Lung (tissue), 12 donors: Measurements from ENCODE around the gene THADA. TPM values are rescaled to one million over a fixed set of nuclear protein-coding genes. Genes with fewer than 3 reads are reported as not detected.

Experiments
- ATAC-seq: fragments of 200-7000 bp; cut with Tn5 transposase; one replicate; pipeline ENCODE4 v1.9.1; 2020; ENCODE audit warnings: moderate number of reproducible peaks; ENCODE audit not compliant: insufficient read depth, low FRiP score
- DNase-seq, 3 donors: peaks; one replicate each; pipeline ENCODE4 v3.0.0-alpha.2; 2013 to 2017
- H3K27ac ChIP-seq, 2 donors: one replicate each; pipeline ENCODE4 v1.5.1; 2013; ENCODE audit warnings: mild to moderate bottlenecking in 2 of 2, moderate library complexity in 2 of 2, control low read depth in 1 of 2, inconsistent platforms in 1 of 2, low read depth in 1 of 2, low read length in 1 of 2
- H3K27me3 ChIP-seq, 3 donors: one replicate each; pipeline ENCODE4 v1.5.1; 2013; ENCODE audit warnings: low read length in 2 of 3; ENCODE audit not compliant: control insufficient read depth in 3 of 3, insufficient read depth in 3 of 3
- H3K36me3 ChIP-seq, 4 donors: one replicate each; pipeline ENCODE4 v1.5.1; 2013; ENCODE audit warnings: low read length in 4 of 4, mild to moderate bottlenecking in 1 of 4, moderate library complexity in 1 of 4; ENCODE audit not compliant: control insufficient read depth in 4 of 4, insufficient read depth in 4 of 4
- H3K4me1 ChIP-seq, 5 donors: one replicate each; pipeline ENCODE4 v1.5.1; 2013; ENCODE audit warnings: low read length in 5 of 5, mild to moderate bottlenecking in 2 of 5, moderate library complexity in 1 of 5; ENCODE audit not compliant: control insufficient read depth in 5 of 5, insufficient read depth in 5 of 5
- H3K4me3 ChIP-seq: one replicate; pipeline ENCODE4 v1.5.1; 2013; ENCODE audit warnings: mild to moderate bottlenecking, control low read depth, moderate library complexity
- H3K9ac ChIP-seq, 2 donors: one replicate each; pipeline ENCODE4 v1.5.1; 2013; ENCODE audit warnings: low read length in 2 of 2, control low read depth in 1 of 2; ENCODE audit not compliant: insufficient read depth in 1 of 2
- H3K9me3 ChIP-seq, 4 donors: one replicate each; pipeline ENCODE4 v1.5.1; 2013; ENCODE audit warnings: low read length in 3 of 4, mild to moderate bottlenecking in 1 of 4, moderate library complexity in 1 of 4; ENCODE audit not compliant: control insufficient read depth in 4 of 4, insufficient read depth in 3 of 4
- WGBS, 2 donors: extraction: QIAGEN DNeasy Blood & Tissue Kit; methylation state at CpG; one replicate each; pipeline ENCODE4 v1.1.7; 2013; 5-methylcytosine and 5-hydroxymethylcytosine counted together
- polyA plus RNA-seq, 2 donors: library from polyadenylated mRNA; stranded (reverse); fragments of 200-250 nt; gene quantifications; one replicate each; pipeline ENCODE4 v1.2.1, GENCODE V29; 2013
- total RNA-seq, 2 donors: library from RNA; depleted of rRNA in 1 of 2; stranded (reverse); fragments of >200 nt in 1 of 2; gene quantifications; one replicate each; pipeline ENCODE4 v1.2.1, GENCODE V29; 2014 to 2021
- TF ChIP-seq, protein P1 (sequence below): IDR thresholded peaks from 2 replicates; pipeline ENCODE4 v1.5.1; 2012; ENCODE audit warnings: mild to moderate bottlenecking; ENCODE audit errors: control extremely low read depth, extremely low read depth
- donor health status: control.
- donor health status: control.
- donor health status: Bipolar disorder and iron deficiency.
- donor health status: healthy.
- donor health status: DM: yes; HTN: yes; CAD: no.

Gene THADA
- total and polyA plus RNA-seq, 4 donors: 11.3 to 72.5 (median 25.2) TPM

- Histone ChIP-seq H3K27ac (peak overlapping the region in 1 of 2 donors; percentile 9), H3K27me3 (no peaks in the 10 kb centered on the region), H3K9ac (no peak overlapping the region), H3K4me1 (peaks cover 2 to 38% (median 17%) of the 10 kb centered on the region in 5 donors), H3K4me3 (no peak overlapping the region), H3K9me3 (no peaks in the 10 kb centered on the region), H3K36me3 (peaks cover 0 to 3% (median 0%) of the 10 kb centered on the region in 4 donors)
- no peak for ATAC-seq
- DNase-seq: peak; percentile 30 to 85 (median 73)
- WGBS, 2 donors: 80 to 88% methylated on average over 6 of the region's 6 CpGs
- TF ChIP-seq, protein P1, sequence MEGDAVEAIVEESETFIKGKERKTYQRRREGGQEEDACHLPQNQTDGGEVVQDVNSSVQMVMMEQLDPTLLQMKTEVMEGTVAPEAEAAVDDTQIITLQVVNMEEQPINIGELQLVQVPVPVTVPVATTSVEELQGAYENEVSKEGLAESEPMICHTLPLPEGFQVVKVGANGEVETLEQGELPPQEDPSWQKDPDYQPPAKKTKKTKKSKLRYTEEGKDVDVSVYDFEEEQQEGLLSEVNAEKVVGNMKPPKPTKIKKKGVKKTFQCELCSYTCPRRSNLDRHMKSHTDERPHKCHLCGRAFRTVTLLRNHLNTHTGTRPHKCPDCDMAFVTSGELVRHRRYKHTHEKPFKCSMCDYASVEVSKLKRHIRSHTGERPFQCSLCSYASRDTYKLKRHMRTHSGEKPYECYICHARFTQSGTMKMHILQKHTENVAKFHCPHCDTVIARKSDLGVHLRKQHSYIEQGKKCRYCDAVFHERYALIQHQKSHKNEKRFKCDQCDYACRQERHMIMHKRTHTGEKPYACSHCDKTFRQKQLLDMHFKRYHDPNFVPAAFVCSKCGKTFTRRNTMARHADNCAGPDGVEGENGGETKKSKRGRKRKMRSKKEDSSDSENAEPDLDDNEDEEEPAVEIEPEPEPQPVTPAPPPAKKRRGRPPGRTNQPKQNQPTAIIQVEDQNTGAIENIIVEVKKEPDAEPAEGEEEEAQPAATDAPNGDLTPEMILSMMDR: no peak
Observed at GRCh38 chr2:43453179-43454170, 142.4 kb downstream of the THADA start.

DNA sequence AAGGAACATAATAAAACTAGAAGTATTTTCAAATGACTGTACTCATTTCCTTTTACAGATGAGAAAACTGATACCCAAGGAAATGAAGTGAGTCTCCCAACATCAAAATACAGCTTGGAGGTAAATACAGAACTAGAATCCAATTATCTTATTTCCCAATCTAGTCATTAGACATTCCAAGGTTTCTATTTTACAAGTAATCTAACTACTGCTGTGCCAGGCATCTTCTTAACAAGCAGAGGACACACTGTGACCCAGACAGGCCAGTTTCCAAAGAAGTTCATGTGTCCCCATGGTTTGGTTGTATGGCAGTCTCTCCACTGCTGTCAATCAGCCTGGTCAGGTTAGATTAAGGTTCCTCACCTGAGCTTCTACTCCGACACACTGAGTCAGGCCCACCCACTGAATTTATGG, 143.5 kb downstream of the THADA start:
- H3K9ac ChIP-seq: no peak overlapping the region
- no peak overlapping the region for H3K4me3 ChIP-seq
- no peak overlapping the region for H3K27ac ChIP-seq
- no peaks in the 10 kb centered on the region for H3K27me3 ChIP-seq
- peaks cover 0 to 3% (median 0%) of the 10 kb centered on the region in 4 donors for H3K36me3 ChIP-seq
- ATAC-seq (no peak), DNase-seq (no peak)
- WGBS, 2 donors: 94 to 100% methylated on average over 1 of the region's 1 CpG
- no peaks in the 10 kb centered on the region for H3K9me3 ChIP-seq
- H3K4me1 ChIP-seq: peaks cover 2 to 38% (median 10%) of the 10 kb centered on the region in 5 donors
- TF ChIP-seq, protein P1: no peak

GRCh38 chr2:43450617-43451016, 145.2 kb downstream of the THADA start:
- no peaks in the 10 kb centered on the region for H3K27me3 ChIP-seq
- peaks cover 0 to 7% (median 4%) of the 10 kb centered on the region in 4 donors for H3K36me3 ChIP-seq
- no peak overlapping the region for H3K9ac ChIP-seq
- no peak for DNase-seq
- 75 to 87% methylated on average over 1 of the region's 1 CpG for WGBS, 2 donors
- H3K4me3 ChIP-seq: no peak overlapping the region
- peaks cover 2 to 32% (median 8%) of the 10 kb centered on the region in 5 donors for H3K4me1 ChIP-seq
- H3K27ac ChIP-seq: no peak overlapping the region
- ATAC-seq: no peak
- H3K9me3 ChIP-seq: no peaks in the 10 kb centered on the region
- TF ChIP-seq, protein P1: no peak
